Osteocyte (in vitro differentiated cells): ENCODE results near the gene FAM83C. TPM values are rescaled to one million over a fixed set of nuclear protein-coding genes. Genes with fewer than 3 reads are reported as not detected.

Source experiments
- DNase-seq: peaks from one replicate; pipeline ENCODE4 v3.0.0; 2021; ENCODE audit warnings: mixed read lengths; ENCODE audit not compliant: unreplicated experiment; ENCODE audit errors: extremely low spot score
- H3K27ac Mint-ChIP-seq: one replicate; pipeline ENCODE4 v1.8.0; 2021; ENCODE audit warnings: mild to moderate bottlenecking, mixed read lengths; ENCODE audit not compliant: unreplicated experiment
- H3K27me3 Mint-ChIP-seq: one replicate; pipeline ENCODE4 v1.8.0; 2021; ENCODE audit warnings: mixed read lengths; ENCODE audit not compliant: unreplicated experiment
- H3K36me3 Mint-ChIP-seq: one replicate; pipeline ENCODE4 v1.8.0; 2021; ENCODE audit warnings: mixed read lengths; ENCODE audit not compliant: unreplicated experiment
- H3K4me1 Mint-ChIP-seq: one replicate; pipeline ENCODE4 v1.8.0; 2021; ENCODE audit warnings: mixed read lengths; ENCODE audit not compliant: unreplicated experiment
- H3K4me3 Mint-ChIP-seq: one replicate; pipeline ENCODE4 v1.8.0; 2021; ENCODE audit warnings: mild to moderate bottlenecking, moderate library complexity, mixed read lengths; ENCODE audit not compliant: unreplicated experiment
- H3K9me3 Mint-ChIP-seq: one replicate; pipeline ENCODE4 v1.8.0; 2021; ENCODE audit warnings: mixed read lengths; ENCODE audit not compliant: unreplicated experiment
- CTCF ChIP-seq: fragments of 200-600 bp; sonication (generic); IDR thresholded peaks from 2 replicates; pipeline ENCODE4 v1.5.0; 2021; ENCODE audit warnings: antibody characterized with exemption, mild to moderate bottlenecking, moderate library complexity
- total RNA-seq: library from RNA; stranded (reverse); gene quantifications from 2 replicates; pipeline ENCODE4 v1.2.1, GENCODE V29; 2021

FAM83C gene
- total RNA-seq, 1 donor from 2014 or later = not detected

GRCh38 chr20:35277531-35278395 is 14.5 kb downstream of the FAM83C start, which contains the start of gene MMP24OS:
TSS of gene MMP24OS (minus strand) at chr20:35278122. CDS start at chr20:35277929, 193 bp downstream.
- H3K4me3 Mint-ChIP-seq = peak within 1 kb of the TSS; percentile 96
- H3K9me3 Mint-ChIP-seq = no peaks in the 10 kb centered on the region
- H3K36me3 Mint-ChIP-seq = peaks cover 15% of the 10 kb centered on the region
- peak; percentile 37 for TF ChIP-seq CTCF
- peaks cover 24% of the 10 kb centered on the region for H3K4me1 Mint-ChIP-seq
- DNase-seq = peak; percentile 93
- peak within 1 kb of the TSS; percentile 95 for H3K27ac Mint-ChIP-seq
- no peaks in the 10 kb centered on the region for H3K27me3 Mint-ChIP-seq

GRCh38 chr20:35277127-35277526 is 15.1 kb downstream of the FAM83C start:
- peak overlapping the region; percentile 95 for H3K27ac Mint-ChIP-seq
- peaks cover 21% of the 10 kb centered on the region for H3K4me1 Mint-ChIP-seq
- H3K4me3 Mint-ChIP-seq = peak overlapping the region; percentile 96
- H3K27me3 Mint-ChIP-seq = no peaks in the 10 kb centered on the region
- no peak for TF ChIP-seq CTCF
- no peaks in the 10 kb centered on the region for H3K9me3 Mint-ChIP-seq
- peaks cover 14% of the 10 kb centered on the region for H3K36me3 Mint-ChIP-seq
- no peak for DNase-seq

GRCh38 chr20:35276408-35276807 is 15.8 kb downstream of the FAM83C start:
- H3K9me3 Mint-ChIP-seq = no peaks in the 10 kb centered on the region
- H3K27me3 Mint-ChIP-seq = no peaks in the 10 kb centered on the region
- TF ChIP-seq CTCF = no peak
- peaks cover 20% of the 10 kb centered on the region for H3K4me1 Mint-ChIP-seq
- H3K36me3 Mint-ChIP-seq = peaks cover 13% of the 10 kb centered on the region
- H3K27ac Mint-ChIP-seq = peak overlapping the region; percentile 95
- H3K4me3 Mint-ChIP-seq = peak overlapping the region; percentile 96
- no peak for DNase-seq

GRCh38 chr20:35275741-35276251 is 16.4 kb downstream of the FAM83C start:
- DNase-seq = no peak
- Mint-ChIP-seq H3K27ac (peak overlapping the region; percentile 4), H3K9me3 (no peaks in the 10 kb centered on the region), H3K36me3 (peaks cover 13% of the 10 kb centered on the region), H3K27me3 (no peaks in the 10 kb centered on the region), H3K4me1 (peaks cover 20% of the 10 kb centered on the region), H3K4me3 (peak overlapping the region; percentile 29)
- no peak for TF ChIP-seq CTCF
